H1 (cell line): ENCODE data around the gene ITIH4.

Experiments used
- GABPA ChIP-seq: IDR thresholded peaks from 2 replicates; pipeline ENCODE4 v1.6.1; 2011; ENCODE audit warnings: mild to moderate bottlenecking, low read length, moderate library complexity, borderline replicate concordance; ENCODE audit not compliant: insufficient read depth
- TAF1 ChIP-seq: IDR thresholded peaks from 2 replicates; pipeline ENCODE4 v1.6.1; 2011; ENCODE audit warnings: mild to moderate bottlenecking, low read depth, low read length
- TF ChIP-seq, protein P1 (sequence below), 3 experiments: IDR thresholded peaks; 1 replicate in 2 of 3; 2 replicates in 1 of 3; pipeline versions ENCODE4 v1.5.1 to v1.6.1; 2011; ENCODE audit warnings: low read length in 3 of 3, mild to moderate bottlenecking in 3 of 3, inconsistent platforms in 2 of 3, low read depth in 1 of 3, moderate library complexity in 1 of 3; ENCODE audit not compliant: insufficient read depth in 1 of 3; ENCODE audit errors: control extremely low read depth in 1 of 3

DNA sequence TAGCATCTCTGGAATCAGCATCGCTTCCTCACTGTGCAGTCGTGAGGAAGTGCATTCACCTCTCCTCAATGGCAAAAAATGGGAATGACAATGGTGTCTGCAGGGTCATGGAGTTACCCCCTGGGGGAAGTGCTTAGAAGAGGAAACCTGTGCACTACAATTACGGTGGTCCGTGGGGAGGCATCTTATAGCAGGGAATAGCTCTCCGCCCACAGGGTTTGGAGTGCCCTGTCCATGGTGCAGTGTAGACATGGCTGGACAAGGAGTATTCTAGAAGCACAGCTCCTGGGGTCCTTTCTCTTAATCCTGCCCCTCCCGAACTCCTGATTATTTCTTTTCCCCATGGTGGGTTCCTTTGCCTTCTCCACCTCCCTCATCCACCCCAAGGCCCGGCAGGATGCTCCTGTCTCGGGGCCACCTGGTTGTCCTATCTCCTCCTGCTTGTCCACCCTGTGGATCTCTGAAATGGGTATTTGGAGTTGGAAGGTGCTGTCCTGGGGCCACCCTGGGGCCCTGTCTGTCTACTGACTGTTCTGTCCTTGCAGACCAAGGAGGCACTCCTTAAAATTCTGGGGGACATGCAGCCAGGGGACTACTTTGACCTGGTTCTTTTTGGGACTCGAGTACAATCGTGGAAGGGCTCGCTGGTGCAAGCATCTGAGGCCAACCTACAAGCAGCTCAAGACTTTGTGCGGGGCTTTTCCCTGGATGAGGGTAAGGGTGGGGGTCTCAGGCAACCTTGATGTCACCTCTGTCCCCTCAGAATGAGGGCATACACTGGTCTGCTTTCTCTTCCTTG, 47.9 kb downstream of the ITIH4 start:
- TF ChIP-seq, protein P1, sequence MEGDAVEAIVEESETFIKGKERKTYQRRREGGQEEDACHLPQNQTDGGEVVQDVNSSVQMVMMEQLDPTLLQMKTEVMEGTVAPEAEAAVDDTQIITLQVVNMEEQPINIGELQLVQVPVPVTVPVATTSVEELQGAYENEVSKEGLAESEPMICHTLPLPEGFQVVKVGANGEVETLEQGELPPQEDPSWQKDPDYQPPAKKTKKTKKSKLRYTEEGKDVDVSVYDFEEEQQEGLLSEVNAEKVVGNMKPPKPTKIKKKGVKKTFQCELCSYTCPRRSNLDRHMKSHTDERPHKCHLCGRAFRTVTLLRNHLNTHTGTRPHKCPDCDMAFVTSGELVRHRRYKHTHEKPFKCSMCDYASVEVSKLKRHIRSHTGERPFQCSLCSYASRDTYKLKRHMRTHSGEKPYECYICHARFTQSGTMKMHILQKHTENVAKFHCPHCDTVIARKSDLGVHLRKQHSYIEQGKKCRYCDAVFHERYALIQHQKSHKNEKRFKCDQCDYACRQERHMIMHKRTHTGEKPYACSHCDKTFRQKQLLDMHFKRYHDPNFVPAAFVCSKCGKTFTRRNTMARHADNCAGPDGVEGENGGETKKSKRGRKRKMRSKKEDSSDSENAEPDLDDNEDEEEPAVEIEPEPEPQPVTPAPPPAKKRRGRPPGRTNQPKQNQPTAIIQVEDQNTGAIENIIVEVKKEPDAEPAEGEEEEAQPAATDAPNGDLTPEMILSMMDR (IDR thresholded peaks at IDR 0.05; ENCODE audit: control extremely low read depth in 1 of 3, insufficient read depth in 1 of 3, low read depth in 1 of 3, low read length in 3 of 3), result no peak
- TF ChIP-seq TAF1, result no peak
- no peak for TF ChIP-seq GABPA
